GM18508 (cell line): Measurements from ENCODE around the gene PIK3R3.

Experiments
- ATAC-seq: cut with Tn5 transposase; IDR thresholded peaks from one replicate; pipeline ENCODE4 v1.9.1; 2021; ENCODE audit warnings: moderate number of reproducible peaks; ENCODE audit not compliant: insufficient read depth, unreplicated experiment

The PIK3R3 gene

GRCh38 chr1:46158312-46159281 lies 26.2 kb upstream of the PIK3R3 start:
- ATAC-seq = no peak

- ATAC-seq = no peak
These were observed 25.5 kb upstream of the PIK3R3 start for GRCh38 chr1:46157916-46158311.

- no peak for ATAC-seq
These were observed 21.3 kb upstream of the PIK3R3 start for GRCh38 chr1:46153732-46154131.

- no peak for ATAC-seq
These were observed 20.8 kb upstream of the PIK3R3 start for GRCh38 chr1:46153228-46153627.

- no peak for ATAC-seq
These were observed 19.6 kb upstream of the PIK3R3 start for GRCh38 chr1:46152016-46152415.

- ATAC-seq = no peak
These were observed 17.7 kb upstream of the PIK3R3 start for GRCh38 chr1:46150085-46150484.

- ATAC-seq = no peak
These were observed 15.9 kb upstream of the PIK3R3 start for GRCh38 chr1:46148318-46148717.

- ATAC-seq = no peak
These were observed 5.5 kb upstream of the PIK3R3 start for GRCh38 chr1:46137916-46138315.

- ATAC-seq = no peak
These were observed 4.3 kb upstream of the PIK3R3 start for GRCh38 chr1:46136711-46137110.

GRCh38 chr1:46134660-46135331 lies 2.4 kb upstream of the PIK3R3 start:
- no peak for ATAC-seq

- ATAC-seq = no peak
These were observed 1.4 kb upstream of the PIK3R3 start for GRCh38 chr1:46133781-46134350.

GRCh38 chr1:46133181-46133658 lies 791 bp upstream of the PIK3R3 start:
- ATAC-seq = peak; percentile 33

GRCh38 chr1:46131712-46132528 lies 509 bp downstream of the PIK3R3 start:
- ATAC-seq = no peak

GRCh38 chr1:46131093-46131492 lies 1.3 kb downstream of the PIK3R3 start:
- no peak for ATAC-seq

- ATAC-seq = no peak
These were observed 1.8 kb downstream of the PIK3R3 start for GRCh38 chr1:46130606-46131005.

GRCh38 chr1:46130121-46130520 lies 2.3 kb downstream of the PIK3R3 start:
- no peak for ATAC-seq

GRCh38 chr1:46128344-46128743 lies 4.1 kb downstream of the PIK3R3 start:
- no peak for ATAC-seq

GRCh38 chr1:46118856-46119255 lies 13.6 kb downstream of the PIK3R3 start:
- no peak for ATAC-seq

- ATAC-seq = no peak
These were observed 14.5 kb downstream of the PIK3R3 start for GRCh38 chr1:46117810-46118494.
